ENCODE measurements around the gene ZNF609. TPM values are rescaled to one million over a fixed set of nuclear protein-coding genes. Genes with fewer than 3 reads are reported as not detected.

Gene ZNF609
- total RNA-seq, 1 experiment from 2014 or later = 12.9 TPM

DNA sequence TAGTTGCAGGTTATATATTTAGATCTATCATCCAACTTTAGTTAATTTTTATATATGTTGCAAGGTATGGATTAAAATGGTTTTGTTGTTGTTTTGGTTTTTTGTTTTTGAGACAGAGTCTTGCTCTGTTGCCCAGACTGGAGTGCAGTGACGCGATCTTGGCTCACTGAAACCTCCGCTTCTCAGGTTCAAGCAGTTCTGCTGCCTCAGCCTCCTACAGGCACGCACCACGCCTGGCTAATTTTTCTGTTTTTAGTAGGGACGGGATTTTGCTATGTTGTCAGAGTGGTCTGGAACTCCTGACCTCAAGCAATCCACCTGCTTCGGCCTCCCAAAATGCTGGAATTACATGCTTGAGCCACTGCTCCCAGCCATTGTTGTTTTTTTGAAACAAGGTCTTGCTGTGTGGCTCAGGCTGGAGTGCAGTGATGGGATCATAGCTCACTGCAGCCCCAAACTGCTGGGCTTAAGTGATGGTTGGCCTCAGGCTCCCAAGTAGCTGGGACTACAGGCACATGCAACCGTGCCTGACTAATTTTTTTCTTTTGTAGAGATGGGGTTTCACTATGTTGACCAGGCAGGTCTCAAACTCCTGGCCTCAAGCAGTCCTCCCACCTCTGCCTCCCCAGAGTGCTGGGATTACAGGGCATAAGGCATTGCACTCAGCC lies 92.0 kb downstream of the ZNF609 start:
- in situ Hi-C loops (cut with HindIII; ENCODE audit: low pct_unique_long_range_greater_than_20kb, low sequenced_read_pairs) = no loop called here

GRCh38 chr15:64558460-64559179 lies 98.2 kb downstream of the ZNF609 start:
- in situ Hi-C loops (cut with HindIII; ENCODE audit: low pct_unique_long_range_greater_than_20kb, low sequenced_read_pairs) = no loop called here
- DNase-seq (ENCODE audit: low read depth, low spot score) = no peak

More for the DNA sequence above, 92.0 kb downstream of the ZNF609 start:
- no peak for DNase-seq (ENCODE audit: low read depth, low spot score)

- no peak for DNase-seq (ENCODE audit: low read depth, low spot score)
Observed at GRCh38 chr15:64559243-64559642, 98.9 kb downstream of the ZNF609 start.

DNA sequence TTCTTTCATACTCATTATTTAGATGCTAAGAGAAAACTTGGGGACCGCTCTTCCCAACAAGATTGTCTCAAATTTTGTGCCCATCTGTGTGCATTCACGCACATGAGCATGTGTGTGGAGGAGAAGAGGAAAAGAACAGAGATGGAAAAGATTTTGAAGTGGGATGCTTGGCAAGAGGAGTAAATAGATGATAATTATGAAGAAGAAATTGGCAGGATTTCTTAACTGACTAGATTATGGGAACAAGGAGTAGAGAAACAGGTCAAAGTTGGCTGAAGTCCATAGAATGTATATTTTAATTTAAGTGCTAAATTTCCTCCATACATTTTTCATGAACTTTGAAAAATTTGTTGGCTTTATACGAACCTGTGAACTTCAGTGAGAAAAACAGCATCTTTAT lies 100.1 kb downstream of the ZNF609 start:
- DNase-seq (ENCODE audit: low read depth, low spot score) = no peak
- in situ Hi-C loops (cut with HindIII; ENCODE audit: low pct_unique_long_range_greater_than_20kb, low sequenced_read_pairs) = no loop called here

More at GRCh38 chr15:64559243-64559642, 98.9 kb downstream of the ZNF609 start:
- in situ Hi-C loops (cut with HindIII; ENCODE audit: low pct_unique_long_range_greater_than_20kb, low sequenced_read_pairs) = no loop called here

DNA sequence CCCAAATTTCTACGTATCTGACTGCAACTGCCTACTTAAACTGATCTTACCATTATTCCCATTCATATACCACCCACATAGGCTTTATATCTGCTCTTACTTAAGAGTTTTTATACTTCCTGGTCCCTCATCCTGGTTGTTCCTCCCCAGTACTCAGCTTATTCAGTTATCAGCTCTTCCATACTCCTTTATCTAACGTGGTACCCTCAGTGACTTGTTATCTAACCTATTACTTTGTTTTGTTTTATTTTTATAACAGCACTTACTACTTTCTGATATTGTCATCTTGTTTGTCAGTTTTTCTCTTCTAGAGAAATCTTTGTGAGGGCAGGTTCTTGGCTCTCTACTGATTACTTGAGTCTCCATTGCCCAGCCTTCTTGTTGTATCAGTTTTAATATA lies 100.6 kb downstream of the ZNF609 start:
- no peak for DNase-seq (ENCODE audit: low read depth, low spot score)
- in situ Hi-C loops (cut with HindIII; ENCODE audit: low pct_unique_long_range_greater_than_20kb, low sequenced_read_pairs) = no loop called here

DNA sequence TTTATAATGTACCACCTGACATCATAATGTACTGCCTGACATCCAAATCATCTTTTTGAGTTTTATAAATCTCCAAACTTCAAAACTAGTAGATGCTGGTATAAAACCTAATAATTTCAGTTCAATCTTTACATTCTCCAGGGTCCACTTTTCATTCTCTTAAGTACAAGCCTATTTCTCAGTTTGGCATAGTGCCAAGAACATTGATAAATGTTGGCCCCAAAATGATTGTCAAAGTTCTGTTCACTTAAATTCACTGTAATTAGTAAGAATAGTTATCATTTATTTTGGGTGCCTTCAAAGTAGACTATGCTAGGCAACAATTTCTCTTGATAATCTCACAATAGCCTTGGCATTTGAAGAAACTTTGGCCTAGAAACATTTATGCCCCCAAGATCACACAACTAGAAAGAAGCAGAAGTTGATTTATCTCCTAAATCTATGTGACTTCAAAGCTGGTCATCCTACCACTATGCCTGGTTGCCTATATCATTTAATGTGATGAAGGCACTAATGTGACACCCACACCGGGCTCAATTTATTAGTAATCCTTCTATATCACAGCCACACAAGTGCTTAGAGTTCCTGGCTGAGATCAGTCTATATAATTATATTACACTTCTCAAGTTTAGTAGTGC lies 101.7 kb downstream of the ZNF609 start:
- no peak for DNase-seq (ENCODE audit: low read depth, low spot score)
- in situ Hi-C loops (cut with HindIII; ENCODE audit: low pct_unique_long_range_greater_than_20kb, low sequenced_read_pairs) = no loop called here

DNA sequence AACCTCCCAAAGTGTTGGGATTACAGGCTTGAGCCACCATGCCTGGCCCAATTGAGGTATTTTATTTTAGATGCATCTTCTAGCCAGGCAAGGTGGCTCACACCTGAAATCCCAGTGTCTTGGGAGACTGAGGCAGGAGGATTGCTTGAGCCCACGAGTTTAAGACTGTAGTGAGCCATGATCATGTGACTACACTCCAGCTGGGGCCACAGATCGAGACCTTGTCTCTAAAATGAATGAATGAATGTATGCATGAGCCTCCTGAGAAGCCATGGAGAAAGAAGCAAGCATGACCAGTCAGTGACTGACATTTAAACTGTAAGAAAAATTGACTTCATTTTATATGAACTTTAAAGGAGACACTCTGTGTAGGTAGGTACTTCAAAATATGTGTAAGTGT lies 105.7 kb downstream of the ZNF609 start:
- DNase-seq (ENCODE audit: low read depth, low spot score) = no peak
- in situ Hi-C loops (cut with HindIII; ENCODE audit: low pct_unique_long_range_greater_than_20kb, low sequenced_read_pairs) = no loop called here

- no peak for DNase-seq (ENCODE audit: low read depth, low spot score)
- in situ Hi-C loops (cut with HindIII; ENCODE audit: low pct_unique_long_range_greater_than_20kb, low sequenced_read_pairs) = no loop called here
Observed at GRCh38 chr15:64566629-64567427, 106.5 kb downstream of the ZNF609 start.

GRCh38 chr15:64568765-64569164 lies 108.4 kb downstream of the ZNF609 start:
- in situ Hi-C loops (cut with HindIII; ENCODE audit: low pct_unique_long_range_greater_than_20kb, low sequenced_read_pairs) = no loop called here
- no peak for DNase-seq (ENCODE audit: low read depth, low spot score)

GRCh38 chr15:64571857-64572291 lies 111.5 kb downstream of the ZNF609 start:
- in situ Hi-C loops (cut with HindIII; ENCODE audit: low pct_unique_long_range_greater_than_20kb, low sequenced_read_pairs) = no loop called here
- no peak for DNase-seq (ENCODE audit: low read depth, low spot score)

- in situ Hi-C loops (cut with HindIII; ENCODE audit: low pct_unique_long_range_greater_than_20kb, low sequenced_read_pairs) = no loop called here
Observed at GRCh38 chr15:64572856-64573255, 112.5 kb downstream of the ZNF609 start.

DNA sequence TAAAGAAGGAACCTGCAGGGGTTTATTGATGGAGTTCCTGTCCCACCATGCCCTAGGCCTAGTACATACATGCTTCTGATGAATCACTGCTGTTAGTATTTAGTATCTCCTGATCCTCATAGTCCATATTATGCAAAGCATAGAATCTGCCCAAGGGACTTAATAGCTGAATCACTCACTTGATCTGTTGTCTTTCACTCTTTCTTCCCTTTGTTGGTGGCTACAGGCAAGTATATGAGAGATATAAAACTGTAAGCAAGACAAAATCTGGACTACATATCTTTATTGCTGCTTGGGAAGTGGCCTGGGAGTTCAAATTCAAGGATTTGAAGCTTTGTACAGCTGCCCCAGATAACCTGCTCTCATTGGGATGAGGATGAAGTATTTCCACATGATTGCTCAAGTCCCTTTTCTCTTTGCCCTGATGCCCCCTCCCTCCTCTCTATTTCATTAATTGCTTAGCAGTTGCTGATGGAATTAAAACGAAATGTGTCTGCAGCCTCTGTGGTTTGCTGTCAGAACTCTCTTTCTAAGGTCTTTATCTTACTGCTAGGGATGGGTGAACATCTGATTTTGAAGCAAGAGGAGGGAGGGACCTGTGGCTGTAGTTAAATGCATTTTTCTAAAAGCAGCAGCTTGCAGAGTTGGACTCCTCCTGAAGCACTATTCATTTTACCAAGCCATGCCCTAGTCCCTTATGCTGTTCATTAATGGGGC lies 114.1 kb downstream of the ZNF609 start:
- peak; percentile 52 for DNase-seq (ENCODE audit: low read depth, low spot score)
- in situ Hi-C loops (cut with HindIII; ENCODE audit: low pct_unique_long_range_greater_than_20kb, low sequenced_read_pairs) = no loop called here

More at GRCh38 chr15:64572856-64573255, 112.5 kb downstream of the ZNF609 start:
- no peak for DNase-seq (ENCODE audit: low read depth, low spot score)

DNA sequence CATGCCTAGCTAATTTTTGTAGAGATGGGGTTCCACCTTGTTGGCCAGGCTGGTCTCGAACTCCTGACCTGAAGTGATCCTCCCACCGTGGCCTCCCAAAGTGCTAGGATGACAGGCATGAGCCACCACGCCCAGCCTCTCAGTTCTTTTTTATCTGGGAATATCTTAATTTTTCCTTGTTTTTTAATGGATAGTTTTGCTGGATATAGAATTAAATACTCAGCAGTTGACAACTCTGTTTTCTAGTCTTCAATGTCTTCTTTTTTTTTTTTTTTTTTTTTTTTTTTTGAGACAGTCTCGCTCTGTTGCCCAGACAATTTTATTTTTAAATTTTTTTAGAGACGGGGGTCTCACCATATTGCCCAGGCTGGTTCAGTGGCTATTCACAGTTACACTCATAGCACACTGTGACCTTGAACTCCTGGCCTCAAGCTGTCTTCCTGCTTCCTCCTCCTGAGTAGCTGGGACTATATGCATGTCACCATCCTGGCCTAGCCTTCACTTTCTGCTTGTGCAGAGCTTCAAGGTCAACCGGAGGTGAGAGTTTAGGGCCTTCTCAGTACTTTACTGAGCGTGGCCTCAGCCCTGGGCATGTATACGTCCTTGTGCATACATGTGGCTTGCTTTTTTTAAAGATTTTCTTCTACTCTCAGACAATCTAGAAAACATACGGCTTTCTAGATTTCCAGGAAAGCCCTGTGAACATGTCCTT lies 120.5 kb downstream of the ZNF609 start:
- in situ Hi-C loops (cut with HindIII; ENCODE audit: low pct_unique_long_range_greater_than_20kb, low sequenced_read_pairs) = no loop called here

DNA sequence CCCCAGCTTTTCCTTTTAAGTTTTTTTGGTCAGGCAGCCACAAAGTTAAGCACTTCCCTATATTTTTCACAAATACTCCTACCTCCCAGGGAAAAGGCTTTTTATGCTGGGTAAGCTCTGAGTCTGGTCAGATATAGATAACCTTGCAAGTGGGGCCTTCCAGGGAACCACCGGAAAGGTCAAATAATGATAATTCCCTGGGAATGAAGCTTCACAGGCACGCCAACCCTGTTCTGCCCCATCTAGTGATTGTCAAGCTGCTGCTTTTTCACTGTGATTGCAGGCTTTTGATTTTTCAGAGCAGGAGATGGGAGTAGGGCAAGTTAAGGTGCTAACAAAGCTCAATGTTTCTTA lies 121.0 kb downstream of the ZNF609 start:
- DNase-seq (ENCODE audit: low read depth, low spot score) = no peak
- in situ Hi-C loops (cut with HindIII; ENCODE audit: low pct_unique_long_range_greater_than_20kb, low sequenced_read_pairs) = no loop called here

More for the DNA sequence above, 120.5 kb downstream of the ZNF609 start:
- no peak for DNase-seq (ENCODE audit: low read depth, low spot score)

- no peak for DNase-seq (ENCODE audit: low read depth, low spot score)
- in situ Hi-C loops (cut with HindIII; ENCODE audit: low pct_unique_long_range_greater_than_20kb, low sequenced_read_pairs) = no loop called here
Observed at GRCh38 chr15:64582202-64582601, 121.8 kb downstream of the ZNF609 start.

GRCh38 chr15:64583519-64583918 lies 123.1 kb downstream of the ZNF609 start:
- in situ Hi-C loops (cut with HindIII; ENCODE audit: low pct_unique_long_range_greater_than_20kb, low sequenced_read_pairs) = no loop called here

DNA sequence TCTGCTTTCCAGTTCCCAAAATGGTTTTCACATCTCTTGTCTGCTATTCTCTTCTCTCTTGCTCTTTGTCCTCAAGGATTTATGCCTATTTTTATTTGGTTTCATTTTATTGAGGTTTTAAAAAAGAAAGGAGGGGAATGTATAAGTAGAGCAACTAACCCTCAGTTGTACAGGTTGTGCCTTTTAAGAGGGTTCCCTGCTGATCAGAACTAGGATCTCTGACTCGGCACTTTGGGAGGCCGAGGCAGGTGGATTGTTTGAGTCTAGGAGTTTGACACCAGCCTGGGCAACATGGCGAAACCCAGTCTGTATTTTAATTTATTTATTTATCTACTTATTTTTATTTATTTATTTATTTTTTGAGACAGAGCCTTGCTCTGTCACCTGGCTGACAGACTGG lies 123.6 kb downstream of the ZNF609 start:
- in situ Hi-C loops (cut with HindIII; ENCODE audit: low pct_unique_long_range_greater_than_20kb, low sequenced_read_pairs) = no loop called here
- no peak for DNase-seq (ENCODE audit: low read depth, low spot score)

More at GRCh38 chr15:64583519-64583918, 123.1 kb downstream of the ZNF609 start:
- DNase-seq (ENCODE audit: low read depth, low spot score) = no peak

Measured in SK-MEL-5 (cell line).